ENCODE results near the gene MUC5AC. TPM values are rescaled to one million over a fixed set of nuclear protein-coding genes. Genes with fewer than 3 reads are reported as not detected.
"Not testable (repeated sequence)": the region's sequence is repeated elsewhere in the genome, so short reads cannot be mapped to it uniquely, and the experiment has no call there.

The MUC5AC gene
- polyA plus RNA-seq, 1 donor from 2014 or later = not detected

GRCh38 chr11:1115292-1115691 lies 42.5 kb upstream of the MUC5AC start:
- not testable (repeated sequence) for H3K36me3 ChIP-seq (ENCODE audit: insufficient read depth, low read length); H3K4me3 ChIP-seq (ENCODE audit: low read length); H3K9me2 ChIP-seq (ENCODE audit: insufficient read depth, low read length); H3K9me3 ChIP-seq (ENCODE audit: low read length); H3F3A ChIP-seq (ENCODE audit: insufficient read depth, low read length, poor library complexity, severe bottlenecking); H3K79me2 ChIP-seq (replicated peaks; ENCODE audit: insufficient read depth, low read length); H3K4me2 ChIP-seq (ENCODE audit: low read length); H3K27ac ChIP-seq (ENCODE audit: low read length); H4K20me1 ChIP-seq (ENCODE audit: insufficient read depth); H3K27me3 ChIP-seq (ENCODE audit: insufficient read depth, low read depth, low read length); H2AFZ ChIP-seq (ENCODE audit: low read depth, low read length); H3K9ac ChIP-seq (ENCODE audit: low read length)

GRCh38 chr11:1116104-1116503 lies 41.6 kb upstream of the MUC5AC start:
- H3F3A ChIP-seq (ENCODE audit: insufficient read depth, low read length, poor library complexity, severe bottlenecking) = no peaks in the 10 kb centered on the region
- no peak for TF ChIP-seq POLR2AphosphoS5 (IDR thresholded peaks at IDR 0.05)
- TF ChIP-seq MXI1 (conservative IDR thresholded peaks at IDR 0.05; ENCODE audit: poor library complexity, severe bottlenecking) = no peak
- no peak for TF ChIP-seq REST (IDR thresholded peaks at IDR 0.05; ENCODE audit: borderline replicate concordance)
- no peak for TF ChIP-seq EZH2 (IDR thresholded peaks at IDR 0.05; ENCODE audit: borderline replicate concordance, insufficient read depth, low read length, poor library complexity, severe bottlenecking)
- TF ChIP-seq SMC3 (conservative IDR thresholded peaks at IDR 0.05; ENCODE audit: poor library complexity) = no peak
- TF ChIP-seq CTCF (IDR thresholded peaks at IDR 0.05; ENCODE audit: poor library complexity, severe bottlenecking) = no peak
- TF ChIP-seq RAD21 (conservative IDR thresholded peaks at IDR 0.05) = no peak
- no peak for TF ChIP-seq TAF1 (IDR thresholded peaks at IDR 0.05; ENCODE audit: low read depth)
- TF ChIP-seq EP300 (conservative IDR thresholded peaks at IDR 0.05; ENCODE audit: poor library complexity, severe bottlenecking) = no peak
- H3K36me3 ChIP-seq (ENCODE audit: insufficient read depth, low read length) = no peaks in the 10 kb centered on the region
- H3K79me2 ChIP-seq (replicated peaks; ENCODE audit: insufficient read depth, low read length) = no peaks in the 10 kb centered on the region
- no peaks in the 10 kb centered on the region for H3K9me3 ChIP-seq (ENCODE audit: low read length)
- no peaks in the 10 kb centered on the region for H4K20me1 ChIP-seq (ENCODE audit: insufficient read depth)
- H3K27me3 ChIP-seq (ENCODE audit: insufficient read depth, low read depth, low read length) = no peaks in the 10 kb centered on the region
- no peak overlapping the region for H3K9ac ChIP-seq (ENCODE audit: low read length)
- no peak overlapping the region for H3K4me2 ChIP-seq (ENCODE audit: low read length)
- no peak overlapping the region for H3K4me3 ChIP-seq (ENCODE audit: low read length)
- H3K27ac ChIP-seq (ENCODE audit: low read length) = no peak overlapping the region
- no peak overlapping the region for H2AFZ ChIP-seq (ENCODE audit: low read depth, low read length)
- H3K9me2 ChIP-seq (ENCODE audit: insufficient read depth, low read length) = no peaks in the 10 kb centered on the region
